Brain microvascular endothelial cell (primary cell): ENCODE measurements around the gene RRP1.
A peak's percentile ranks its signal among the peaks of the same experiment; 100 is the strongest.

Experiments used
- DNase-seq: peaks from one replicate; pipeline ENCODE4 v3.0.0-alpha.2; 2020
- H3K27ac ChIP-seq: fragments of 250-450 bp; sonication (Bioruptor Pico); 2 replicates; pipeline ENCODE4 v1.5.1; 2020; ENCODE audit warnings: mild to moderate bottlenecking, moderate library complexity
- H3K27me3 ChIP-seq: fragments of 250-450 bp; sonication (Bioruptor Pico); replicated peaks from 2 replicates; pipeline ENCODE4 v1.5.1; 2020; ENCODE audit warnings: mild to moderate bottlenecking
- H3K36me3 ChIP-seq: fragments of 250-450 bp; sonication (Bioruptor Pico); replicated peaks from 2 replicates; pipeline ENCODE4 v1.5.1; 2020; ENCODE audit warnings: mild to moderate bottlenecking
- H3K4me3 ChIP-seq: 2 replicates; pipeline ENCODE4 v1.5.1; 2011; ENCODE audit warnings: low read depth, mild to moderate bottlenecking, control low read depth, low read length, moderate library complexity
- in situ Hi-C: cut with HindIII; loops from 2 replicates; pipeline ENCODE4 v1.10.0; 2017; ENCODE audit warnings: low sequenced_read_pairs, low pct_ligation_motif_present
- TF ChIP-seq, protein P1 (sequence below): IDR thresholded peaks from 2 replicates; pipeline ENCODE4 v1.5.1; 2011; ENCODE audit warnings: low read depth, mild to moderate bottlenecking, moderate library complexity, low read length, control low read depth, inconsistent platforms; ENCODE audit errors: missing control alignments

RRP1 gene

DNA sequence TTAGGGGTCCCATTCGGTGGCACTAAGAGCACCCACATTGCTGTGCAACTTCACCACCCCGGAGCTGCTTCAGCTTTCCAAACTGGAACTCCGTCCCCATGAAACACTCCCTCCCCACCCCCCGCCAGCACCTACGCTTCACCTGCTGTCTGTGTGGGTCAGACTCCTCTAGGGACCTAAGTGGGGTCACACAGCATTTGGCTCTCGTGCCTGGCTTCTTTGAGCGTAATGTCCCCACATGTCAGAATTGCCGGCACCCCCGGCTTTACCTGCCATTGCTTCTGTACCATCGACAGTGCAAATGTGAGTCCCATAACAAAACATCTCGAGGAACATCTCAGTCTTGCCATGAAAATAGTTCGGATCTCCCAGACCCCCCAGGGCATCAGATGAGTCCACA, 39.8 kb downstream of the RRP1 start:
- TF ChIP-seq, protein P1, sequence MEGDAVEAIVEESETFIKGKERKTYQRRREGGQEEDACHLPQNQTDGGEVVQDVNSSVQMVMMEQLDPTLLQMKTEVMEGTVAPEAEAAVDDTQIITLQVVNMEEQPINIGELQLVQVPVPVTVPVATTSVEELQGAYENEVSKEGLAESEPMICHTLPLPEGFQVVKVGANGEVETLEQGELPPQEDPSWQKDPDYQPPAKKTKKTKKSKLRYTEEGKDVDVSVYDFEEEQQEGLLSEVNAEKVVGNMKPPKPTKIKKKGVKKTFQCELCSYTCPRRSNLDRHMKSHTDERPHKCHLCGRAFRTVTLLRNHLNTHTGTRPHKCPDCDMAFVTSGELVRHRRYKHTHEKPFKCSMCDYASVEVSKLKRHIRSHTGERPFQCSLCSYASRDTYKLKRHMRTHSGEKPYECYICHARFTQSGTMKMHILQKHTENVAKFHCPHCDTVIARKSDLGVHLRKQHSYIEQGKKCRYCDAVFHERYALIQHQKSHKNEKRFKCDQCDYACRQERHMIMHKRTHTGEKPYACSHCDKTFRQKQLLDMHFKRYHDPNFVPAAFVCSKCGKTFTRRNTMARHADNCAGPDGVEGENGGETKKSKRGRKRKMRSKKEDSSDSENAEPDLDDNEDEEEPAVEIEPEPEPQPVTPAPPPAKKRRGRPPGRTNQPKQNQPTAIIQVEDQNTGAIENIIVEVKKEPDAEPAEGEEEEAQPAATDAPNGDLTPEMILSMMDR = no peak
- H3K36me3 ChIP-seq = no peaks in the 10 kb centered on the region
- no peak overlapping the region for H3K4me3 ChIP-seq
- peaks cover 7% of the 10 kb centered on the region for H3K27me3 ChIP-seq
- in situ Hi-C loops = no loop called here
- no peak overlapping the region for H3K27ac ChIP-seq
- no peak for DNase-seq

DNA sequence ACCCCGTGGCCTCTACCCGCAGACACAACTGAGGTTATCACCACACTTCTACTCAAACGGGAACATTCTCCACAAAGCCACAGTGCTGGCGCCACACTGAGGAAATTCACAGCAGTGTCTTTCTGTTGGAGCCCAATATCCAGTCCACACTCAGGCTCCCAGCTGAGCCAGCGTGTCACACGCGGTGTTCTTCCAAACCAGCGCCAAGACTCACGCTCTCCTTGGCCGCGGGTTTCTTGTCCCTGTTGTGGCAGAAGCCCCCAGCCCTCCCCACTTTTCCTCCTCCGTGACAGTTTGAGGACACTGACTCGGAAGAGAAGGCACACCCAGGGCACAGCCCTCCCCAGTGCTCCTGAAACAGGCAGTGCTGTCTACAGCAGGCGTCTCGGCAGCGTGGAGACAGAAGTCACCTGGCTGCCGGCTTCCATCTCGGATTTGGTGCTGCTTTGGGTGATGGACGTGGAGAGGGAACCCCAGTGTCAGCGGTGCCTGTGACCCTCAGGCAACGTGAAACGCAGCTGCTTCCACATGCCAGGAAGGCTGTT, 40.3 kb downstream of the RRP1 start:
- Histone ChIP-seq H3K27ac (no peak overlapping the region), H3K36me3 (no peaks in the 10 kb centered on the region), H3K27me3 (peaks cover 7% of the 10 kb centered on the region), H3K4me3 (no peak overlapping the region)
- no peak for DNase-seq
- in situ Hi-C loops = no loop called here
- TF ChIP-seq, protein P1 = peak; percentile 5

DNA sequence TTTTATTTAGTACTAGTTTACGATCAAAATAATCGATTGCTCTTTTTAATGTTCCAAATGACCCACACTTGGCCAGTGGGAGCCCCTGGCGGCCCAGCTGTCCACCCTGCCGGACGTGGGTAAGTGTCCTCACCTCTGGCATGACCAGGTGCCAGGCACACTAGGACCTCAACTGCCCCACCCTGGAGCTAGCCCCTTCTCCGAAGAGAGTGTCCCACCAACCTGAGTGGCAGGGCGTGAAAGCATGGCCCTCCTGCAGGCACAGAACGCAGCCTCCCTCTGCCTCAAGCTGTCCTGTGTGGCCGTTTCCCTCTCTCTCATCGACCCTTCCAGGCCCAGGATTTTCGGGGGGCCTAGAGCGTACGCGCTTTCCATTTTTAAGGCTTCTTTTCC, 42.8 kb downstream of the RRP1 start:
- H3K36me3 ChIP-seq = no peaks in the 10 kb centered on the region
- no peak for DNase-seq
- in situ Hi-C loops = no loop called here
- peaks cover 7% of the 10 kb centered on the region for H3K27me3 ChIP-seq
- H3K4me3 ChIP-seq = no peak overlapping the region
- H3K27ac ChIP-seq = no peak overlapping the region
- TF ChIP-seq, protein P1 = no peak

DNA sequence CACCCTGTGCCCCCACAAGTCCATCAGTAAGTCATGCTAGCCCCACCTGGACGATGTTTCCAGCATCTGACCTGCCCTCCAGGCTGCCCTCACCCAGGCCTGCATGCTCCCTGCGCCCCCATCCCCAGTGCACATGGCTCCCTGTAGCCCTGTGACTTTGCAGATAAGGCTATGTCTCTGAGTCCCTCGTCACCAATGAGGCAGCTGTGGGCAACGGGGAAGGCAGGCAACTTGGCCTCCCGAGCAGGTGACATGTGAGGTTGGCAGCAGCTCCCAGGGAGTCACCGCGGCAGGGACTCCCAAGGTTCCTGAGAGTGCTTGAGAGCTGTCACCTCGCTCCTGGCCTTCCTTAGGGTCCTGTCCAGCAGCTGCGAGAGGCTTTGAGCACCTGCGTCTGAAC, 43.3 kb downstream of the RRP1 start:
- TF ChIP-seq, protein P1 = no peak
- no peak overlapping the region for H3K4me3 ChIP-seq
- no peaks in the 10 kb centered on the region for H3K36me3 ChIP-seq
- peaks cover 7% of the 10 kb centered on the region for H3K27me3 ChIP-seq
- no peak overlapping the region for H3K27ac ChIP-seq
- no peak for DNase-seq
- in situ Hi-C loops = no loop called here

DNA sequence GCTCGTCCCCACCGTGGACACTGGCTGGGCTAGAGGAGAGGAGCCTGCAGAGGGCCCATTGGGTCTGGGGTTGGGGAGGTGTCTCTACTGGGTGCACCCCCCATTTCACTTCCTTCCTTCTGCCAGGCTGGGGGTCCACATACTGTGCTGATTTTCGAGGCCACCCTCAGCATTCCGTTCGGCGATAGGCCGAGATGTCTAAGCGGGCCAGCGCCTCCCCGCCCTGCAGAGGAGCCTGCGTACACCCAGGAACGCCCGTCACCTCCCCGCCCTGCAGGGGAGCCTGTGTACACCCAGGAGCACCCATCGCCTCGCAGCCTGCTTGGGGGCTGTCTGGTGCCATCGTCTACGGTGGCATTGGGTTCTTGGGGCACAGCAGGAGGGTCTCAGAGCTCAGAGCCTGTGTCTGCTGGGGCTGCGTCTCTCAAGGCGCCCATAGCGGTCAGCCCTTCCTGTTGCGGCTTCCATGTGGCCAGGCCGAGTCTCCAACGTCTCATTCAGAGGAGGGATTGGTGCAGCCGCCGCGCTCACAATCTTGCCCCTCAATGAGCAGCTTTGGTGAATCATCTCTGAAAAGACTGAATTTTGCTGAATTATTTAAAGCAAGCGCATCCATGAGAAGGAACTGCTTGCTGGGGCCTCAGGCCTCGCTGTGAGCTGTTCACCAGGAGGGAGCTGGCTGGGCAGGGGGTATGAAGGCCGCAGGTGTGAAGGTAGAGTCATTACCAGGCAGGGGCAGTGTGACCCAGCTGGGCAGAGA, 44.9 kb downstream of the RRP1 start:
- Histone ChIP-seq H3K27ac (no peak overlapping the region), H3K4me3 (no peak overlapping the region)
- in situ Hi-C loops = no loop called here

More for the DNA sequence above, 44.9 kb downstream of the RRP1 start:
- TF ChIP-seq, protein P1 = no peak
- DNase-seq = no peak
- peaks cover 7% of the 10 kb centered on the region for H3K27me3 ChIP-seq
- H3K36me3 ChIP-seq = no peaks in the 10 kb centered on the region
